Measurements from ENCODE around the gene PXK. TPM values are rescaled to one million over a fixed set of nuclear protein-coding genes. Genes with fewer than 3 reads are reported as not detected.
"Not testable (repeated sequence)": the region's sequence is repeated elsewhere in the genome, so short reads cannot be mapped to it uniquely, and the experiment has no call there.

Gene PXK
- total RNA-seq, 1 donor from 2014 or later: 47.9 TPM

GRCh38 chr3:58323529-58324390 lies 8.9 kb upstream of the PXK start:
- DNase-seq (ENCODE audit: low spot score): no peak

- DNase-seq (ENCODE audit: low spot score): no peak
Measured at GRCh38 chr3:58324391-58325390, 8.0 kb upstream of the PXK start.

GRCh38 chr3:58325525-58325992 lies 7.1 kb upstream of the PXK start:
- DNase-seq (ENCODE audit: low spot score): peak; percentile 20

- no peak for DNase-seq (ENCODE audit: low spot score)
Measured at GRCh38 chr3:58326267-58326900, 6.3 kb upstream of the PXK start.

- DNase-seq (ENCODE audit: low spot score): no peak
Measured at GRCh38 chr3:58329150-58329921, 3.4 kb upstream of the PXK start.

GRCh38 chr3:58329922-58330413 lies 2.7 kb upstream of the PXK start:
- no peak for DNase-seq (ENCODE audit: low spot score)

GRCh38 chr3:58331593-58332152 lies 1.0 kb upstream of the PXK start:
- DNase-seq (ENCODE audit: low spot score): no peak

- peak; percentile 45 for DNase-seq (ENCODE audit: low spot score)
Measured at GRCh38 chr3:58333206-58334012, 717 bp downstream of the PXK start.

- no peak for DNase-seq (ENCODE audit: low spot score)
Measured at GRCh38 chr3:58334013-58334321, 1.3 kb downstream of the PXK start.

- no peak for DNase-seq (ENCODE audit: low spot score)
Measured at GRCh38 chr3:58334506-58334884, 1.8 kb downstream of the PXK start.

- no peak for DNase-seq (ENCODE audit: low spot score)
Measured at GRCh38 chr3:58335652-58335947, 2.9 kb downstream of the PXK start.

GRCh38 chr3:58336135-58336882 lies 3.6 kb downstream of the PXK start:
- DNase-seq (ENCODE audit: low spot score): no peak

GRCh38 chr3:58337190-58337589 lies 4.5 kb downstream of the PXK start:
- DNase-seq (ENCODE audit: low spot score): no peak

- DNase-seq (ENCODE audit: low spot score): not testable (repeated sequence)
Measured at GRCh38 chr3:58339146-58339545, 6.5 kb downstream of the PXK start.

GRCh38 chr3:58340594-58341244 lies 8.0 kb downstream of the PXK start:
- no peak for DNase-seq (ENCODE audit: low spot score)

- DNase-seq (ENCODE audit: low spot score): no peak
Measured at GRCh38 chr3:58341376-58341775, 8.7 kb downstream of the PXK start.

GRCh38 chr3:58342676-58343075 lies 10.0 kb downstream of the PXK start:
- no peak for DNase-seq (ENCODE audit: low spot score)

GRCh38 chr3:58345457-58345856 lies 12.8 kb downstream of the PXK start:
- no peak for DNase-seq (ENCODE audit: low spot score)

- no peak for DNase-seq (ENCODE audit: low spot score)
Measured at GRCh38 chr3:58346368-58346767, 13.7 kb downstream of the PXK start.
